Subcutaneous abdominal adipose tissue (tissue), 5 donors: ENCODE results near the gene THOC2.
"Not testable (repeated sequence)": the region's sequence is repeated elsewhere in the genome, so short reads cannot be mapped to it uniquely, and the experiment has no call there.

ENCODE experiments used
- H3K27ac ChIP-seq: one replicate; pipeline ENCODE4 v1.7.0; 2013; ENCODE audit warnings: low read depth, mild to moderate bottlenecking, inconsistent platforms, low read length, moderate library complexity
- H3K27me3 ChIP-seq, 5 donors: one replicate each; pipeline ENCODE4 v1.7.0; 2013; ENCODE audit warnings: low read length in 5 of 5, inconsistent platforms in 1 of 5; ENCODE audit not compliant: control insufficient read depth in 5 of 5, insufficient read depth in 4 of 5
- H3K36me3 ChIP-seq, 5 donors: one replicate each; pipeline ENCODE4 v1.7.0; 2013; ENCODE audit warnings: low read length in 5 of 5; ENCODE audit not compliant: control insufficient read depth in 5 of 5, insufficient read depth in 5 of 5
- H3K4me1 ChIP-seq, 5 donors: one replicate each; pipeline ENCODE4 v1.7.0; 2013; ENCODE audit warnings: low read length in 5 of 5, mild to moderate bottlenecking in 3 of 5, moderate library complexity in 1 of 5; ENCODE audit not compliant: control insufficient read depth in 5 of 5, insufficient read depth in 5 of 5
- H3K4me3 ChIP-seq, 5 donors: one replicate each; pipeline ENCODE4 v1.7.0; 2013; ENCODE audit warnings: low read length in 5 of 5, low read depth in 1 of 5
- H3K9ac ChIP-seq, 5 donors: one replicate each; pipeline ENCODE4 v1.7.0; 2013; ENCODE audit warnings: low read length in 5 of 5, mild to moderate bottlenecking in 4 of 5, moderate library complexity in 3 of 5
- H3K9me3 ChIP-seq, 5 donors: one replicate each; pipeline ENCODE4 v1.7.0; 2013; ENCODE audit warnings: low read length in 5 of 5; ENCODE audit not compliant: control insufficient read depth in 5 of 5
- donor health status: healthy.
- donor health status: healthy.
- donor health status: healthy.
- donor health status: healthy.
- donor health status: healthy.

Gene THOC2

GRCh38 chrX:123713434-123713833 lies 19.4 kb downstream of the THOC2 start:
- Histone ChIP-seq H3K9me3 (peaks cover 0 to 3% (median 0%) of the 10 kb centered on the region in 5 donors), H3K9ac (no peak overlapping the region), H3K4me3 (no peak overlapping the region), H3K4me1 (peaks cover 0 to 2% (median 0%) of the 10 kb centered on the region in 5 donors), H3K27me3 (no peaks in the 10 kb centered on the region), H3K27ac (no peak overlapping the region), H3K36me3 (peaks cover 0 to 3% (median 0%) of the 10 kb centered on the region in 5 donors)

GRCh38 chrX:123711201-123711600 lies 21.7 kb downstream of the THOC2 start:
- not testable (repeated sequence) for H3K4me3 ChIP-seq, H3K27ac ChIP-seq, H3K4me1 ChIP-seq, H3K9me3 ChIP-seq, H3K9ac ChIP-seq, H3K27me3 ChIP-seq, H3K36me3 ChIP-seq

GRCh38 chrX:123704781-123705180 lies 28.1 kb downstream of the THOC2 start:
- H3K36me3 ChIP-seq, result no peaks in the 10 kb centered on the region
- no peaks in the 10 kb centered on the region for H3K9me3 ChIP-seq
- no peaks in the 10 kb centered on the region for H3K27me3 ChIP-seq
- H3K4me3 ChIP-seq, result no peak overlapping the region
- H3K4me1 ChIP-seq, result no peaks in the 10 kb centered on the region
- no peak overlapping the region for H3K27ac ChIP-seq
- no peak overlapping the region for H3K9ac ChIP-seq

- no peaks in the 10 kb centered on the region for H3K4me1 ChIP-seq
- H3K9me3 ChIP-seq, result no peaks in the 10 kb centered on the region
- no peak overlapping the region for H3K27ac ChIP-seq
- peaks cover 0 to 7% (median 0%) of the 10 kb centered on the region in 5 donors for H3K36me3 ChIP-seq
- no peak overlapping the region for H3K9ac ChIP-seq
- no peaks in the 10 kb centered on the region for H3K27me3 ChIP-seq
- H3K4me3 ChIP-seq, result no peak overlapping the region
Observed at GRCh38 chrX:123698979-123699520, 33.8 kb downstream of the THOC2 start.

GRCh38 chrX:123696334-123696733 lies 36.5 kb downstream of the THOC2 start:
- H3K4me3 ChIP-seq, result no peak overlapping the region
- H3K4me1 ChIP-seq, result no peaks in the 10 kb centered on the region
- H3K9ac ChIP-seq, result no peak overlapping the region
- no peak overlapping the region for H3K27ac ChIP-seq
- H3K27me3 ChIP-seq, result no peaks in the 10 kb centered on the region
- H3K9me3 ChIP-seq, result no peaks in the 10 kb centered on the region
- H3K36me3 ChIP-seq, result peaks cover 0 to 7% (median 0%) of the 10 kb centered on the region in 5 donors

- H3K4me1 ChIP-seq, result no peaks in the 10 kb centered on the region
- H3K4me3 ChIP-seq, result no peak overlapping the region
Observed at GRCh38 chrX:123695242-123695641, 37.6 kb downstream of the THOC2 start.

GRCh38 chrX:123691776-123692175 lies 41.1 kb downstream of the THOC2 start:
- Histone ChIP-seq H3K36me3 (peaks cover 0 to 9% (median 0%) of the 10 kb centered on the region in 5 donors), H3K9me3 (no peaks in the 10 kb centered on the region), H3K4me1 (no peaks in the 10 kb centered on the region), H3K4me3 (no peak overlapping the region), H3K27ac (no peak overlapping the region), H3K27me3 (no peaks in the 10 kb centered on the region), H3K9ac (no peak overlapping the region)

More at GRCh38 chrX:123695242-123695641, 37.6 kb downstream of the THOC2 start:
- H3K9me3 ChIP-seq, result no peaks in the 10 kb centered on the region
- H3K36me3 ChIP-seq, result peaks cover 0 to 7% (median 0%) of the 10 kb centered on the region in 5 donors
- H3K9ac ChIP-seq, result no peak overlapping the region
- H3K27ac ChIP-seq, result no peak overlapping the region
- no peaks in the 10 kb centered on the region for H3K27me3 ChIP-seq

GRCh38 chrX:123688524-123688923 lies 44.3 kb downstream of the THOC2 start:
- H3K4me3 ChIP-seq, result no peak overlapping the region
- H3K9me3 ChIP-seq, result no peaks in the 10 kb centered on the region
- no peaks in the 10 kb centered on the region for H3K4me1 ChIP-seq
- peaks cover 0 to 9% (median 3%) of the 10 kb centered on the region in 5 donors for H3K36me3 ChIP-seq
- H3K27ac ChIP-seq, result no peak overlapping the region
- H3K27me3 ChIP-seq, result no peaks in the 10 kb centered on the region
- H3K9ac ChIP-seq, result no peak overlapping the region

- no peaks in the 10 kb centered on the region for H3K4me1 ChIP-seq
- peaks cover 0 to 13% (median 3%) of the 10 kb centered on the region in 5 donors for H3K36me3 ChIP-seq
Observed at GRCh38 chrX:123685232-123685631, 47.6 kb downstream of the THOC2 start.

GRCh38 chrX:123682186-123682585 lies 50.7 kb downstream of the THOC2 start:
- Histone ChIP-seq H3K9me3 (no peaks in the 10 kb centered on the region), H3K4me1 (no peaks in the 10 kb centered on the region), H3K9ac (no peak overlapping the region), H3K27me3 (no peaks in the 10 kb centered on the region), H3K27ac (no peak overlapping the region), H3K36me3 (peaks cover 0 to 15% (median 3%) of the 10 kb centered on the region in 5 donors), H3K4me3 (no peak overlapping the region)

More at GRCh38 chrX:123685232-123685631, 47.6 kb downstream of the THOC2 start:
- Histone ChIP-seq H3K27me3 (no peaks in the 10 kb centered on the region), H3K27ac (no peak overlapping the region), H3K9me3 (no peaks in the 10 kb centered on the region), H3K9ac (no peak overlapping the region), H3K4me3 (no peak overlapping the region)
